GM19328 (cell line): ENCODE data around the gene SPIRE1.

Experiments used
- ATAC-seq: cut with Tn5 transposase; IDR thresholded peaks from one replicate; pipeline ENCODE4 v1.9.1; 2021; ENCODE audit warnings: mild to moderate bottlenecking, moderate library complexity; ENCODE audit not compliant: unreplicated experiment

Gene SPIRE1

GRCh38 chr18:12657684-12658425, at the start of gene SPIRE1:
Gene SPIRE1 (minus strand): TSS chr18:12658107. CDS start chr18:12657866, 241 bp downstream.
- ATAC-seq: peak; percentile 77

GRCh38 chr18:12703664-12704063, 45.8 kb upstream of the SPIRE1 start:
- ATAC-seq: no peak

GRCh38 chr18:12703096-12703567, 45.2 kb upstream of the SPIRE1 start:
- peak; percentile 29 for ATAC-seq

GRCh38 chr18:12702221-12703095, 44.6 kb upstream of the SPIRE1 start, which contains the start of the genes CEP76 and PSMG2:
Gene CEP76 (minus strand): TSS chr18:12702723. CDS start chr18:12702548, 175 bp downstream.
Gene PSMG2 (plus strand): TSS chr18:12703042. CDS start chr18:12703108, 66 bp downstream.
- ATAC-seq: peak; percentile 73

- ATAC-seq: no peak
Measured at GRCh38 chr18:12701161-12701560, 43.3 kb upstream of the SPIRE1 start.

GRCh38 chr18:12699747-12700146, 41.8 kb upstream of the SPIRE1 start:
- ATAC-seq: no peak

GRCh38 chr18:12694032-12694431, 36.1 kb upstream of the SPIRE1 start:
- ATAC-seq: no peak

GRCh38 chr18:12692206-12692605, 34.3 kb upstream of the SPIRE1 start:
- ATAC-seq: no peak

- no peak for ATAC-seq
Measured at GRCh38 chr18:12689256-12689850, 31.4 kb upstream of the SPIRE1 start.

GRCh38 chr18:12686100-12686499, 28.2 kb upstream of the SPIRE1 start:
- no peak for ATAC-seq

GRCh38 chr18:12679183-12679786, 21.4 kb upstream of the SPIRE1 start:
- ATAC-seq: no peak

GRCh38 chr18:12668041-12668440, 10.1 kb upstream of the SPIRE1 start:
- no peak for ATAC-seq

- no peak for ATAC-seq
Measured at GRCh38 chr18:12659904-12660605, 2.1 kb upstream of the SPIRE1 start.

- no peak for ATAC-seq
Measured at GRCh38 chr18:12658426-12659138, 675 bp upstream of the SPIRE1 start.

GRCh38 chr18:12656938-12657683, 796 bp downstream of the SPIRE1 start:
- ATAC-seq: peak; percentile 40

- no peak for ATAC-seq
Measured at GRCh38 chr18:12656605-12656937, 1.3 kb downstream of the SPIRE1 start.

- no peak for ATAC-seq
Measured at GRCh38 chr18:12654971-12655370, 2.9 kb downstream of the SPIRE1 start.

- no peak for ATAC-seq
Measured at GRCh38 chr18:12652861-12653401, 5.0 kb downstream of the SPIRE1 start.

GRCh38 chr18:12651651-12652050, 6.3 kb downstream of the SPIRE1 start:
- ATAC-seq: no peak
